ENCODE data around the gene DCHS2. TPM values are rescaled to one million over a fixed set of nuclear protein-coding genes. Genes with fewer than 3 reads are reported as not detected.

DCHS2 gene
- polyA plus RNA-seq, 3 donors = not detected

GRCh38 chr4:154502111-154502510, 10.5 kb upstream of the DCHS2 start:
- Histone ChIP-seq H3K79me2 (ENCODE audit: insufficient read depth, low read length) (no peaks in the 10 kb centered on the region), H3K36me3 (replicated peaks in 1 of 2; ENCODE audit: control insufficient read depth in 1 of 2, insufficient read depth in 2 of 2, low read length in 2 of 2) (no peaks in the 10 kb centered on the region), H3K27me3 (ENCODE audit: control insufficient read depth in 2 of 2, insufficient read depth in 2 of 2, low read length in 2 of 2) (peaks cover 8 to 11% of the 10 kb centered on the region in 2 donors), H3K9me3 (replicated peaks in 1 of 2; ENCODE audit: control insufficient read depth in 1 of 2, insufficient read depth in 1 of 2, low read length in 2 of 2) (no peaks in the 10 kb centered on the region), H3K4me2 (replicated peaks; ENCODE audit: extremely low read depth, low read length, poor library complexity, severe bottlenecking) (no peak overlapping the region), H3K4me3 (replicated peaks in 1 of 3; ENCODE audit: low read depth in 2 of 3, low read length in 3 of 3) (no peak overlapping the region), H2AFZ (ENCODE audit: insufficient read depth, low read depth, low read length, poor library complexity, severe bottlenecking) (no peak overlapping the region), H3K4me1 (ENCODE audit: control insufficient read depth in 1 of 2, insufficient read depth in 2 of 2, low read length in 2 of 2) (no peaks in the 10 kb centered on the region), H3K27ac (ENCODE audit: low read depth in 1 of 2, low read length in 2 of 2) (no peak overlapping the region), H4K20me1 (ENCODE audit: insufficient read depth, low read length) (no peaks in the 10 kb centered on the region), H3K9ac (ENCODE audit: insufficient read depth, low read length, poor library complexity, severe bottlenecking) (no peak overlapping the region)
- Mint-ChIP-seq H3K27me3 (ENCODE audit: low read depth in 3 of 3) (peaks cover 9 to 32% (median 9%) of the 10 kb centered on the region in 3 donors), H3K4me1 (no peaks in the 10 kb centered on the region), H3K27ac (no peak overlapping the region), H3K36me3 (no peaks in the 10 kb centered on the region), H3K4me3 (no peak overlapping the region), H3K9me3 (no peaks in the 10 kb centered on the region)
- no peak for TF ChIP-seq CTCF (IDR thresholded peaks at IDR 0.05)
- DNase-seq = no peak
- 85% methylated on average over 5 of the region's 6 CpGs for WGBS (ENCODE audit: insufficient coverage)
- intact Hi-C loops (cut with micrococcal nuclease) = no loop called here

GRCh38 chr4:154497889-154498288, 6.3 kb upstream of the DCHS2 start:
- DNase-seq = no peak
- no peaks in the 10 kb centered on the region for H3K4me1 Mint-ChIP-seq
- H3K4me3 Mint-ChIP-seq = no peak overlapping the region
- H3K9me3 ChIP-seq (replicated peaks in 1 of 2; ENCODE audit: control insufficient read depth in 1 of 2, insufficient read depth in 1 of 2, low read length in 2 of 2) = peaks cover 0 to 4% of the 10 kb centered on the region in 2 donors
- no peaks in the 10 kb centered on the region for H4K20me1 ChIP-seq (ENCODE audit: insufficient read depth, low read length)
- H3K27ac ChIP-seq (ENCODE audit: low read depth in 1 of 2, low read length in 2 of 2) = no peak overlapping the region
- peaks cover 0 to 7% (median 1%) of the 10 kb centered on the region in 7 donors for H3K9me3 Mint-ChIP-seq
- WGBS (ENCODE audit: insufficient coverage) = 100% methylated on average over 1 of the region's 5 CpGs
- no peaks in the 10 kb centered on the region for H3K4me1 ChIP-seq (ENCODE audit: control insufficient read depth in 1 of 2, insufficient read depth in 2 of 2, low read length in 2 of 2)
- TF ChIP-seq CTCF (IDR thresholded peaks at IDR 0.05) = no peak
- H3K36me3 ChIP-seq (replicated peaks in 1 of 2; ENCODE audit: control insufficient read depth in 1 of 2, insufficient read depth in 2 of 2, low read length in 2 of 2) = no peaks in the 10 kb centered on the region
- H3K27ac Mint-ChIP-seq = no peak overlapping the region
- H2AFZ ChIP-seq (ENCODE audit: insufficient read depth, low read depth, low read length, poor library complexity, severe bottlenecking) = no peak overlapping the region
- no peaks in the 10 kb centered on the region for H3K36me3 Mint-ChIP-seq
- intact Hi-C loops (cut with micrococcal nuclease) = no loop called here
- no peak overlapping the region for H3K4me2 ChIP-seq (replicated peaks; ENCODE audit: extremely low read depth, low read length, poor library complexity, severe bottlenecking)
- H3K9ac ChIP-seq (ENCODE audit: insufficient read depth, low read length, poor library complexity, severe bottlenecking) = no peak overlapping the region
- H3K27me3 ChIP-seq (ENCODE audit: control insufficient read depth in 2 of 2, insufficient read depth in 2 of 2, low read length in 2 of 2) = peaks cover 22 to 33% of the 10 kb centered on the region in 2 donors
- H3K27me3 Mint-ChIP-seq (ENCODE audit: low read depth in 3 of 3) = peaks cover 18 to 50% (median 21%) of the 10 kb centered on the region in 3 donors
- no peaks in the 10 kb centered on the region for H3K79me2 ChIP-seq (ENCODE audit: insufficient read depth, low read length)
- H3K4me3 ChIP-seq (replicated peaks in 1 of 3; ENCODE audit: low read depth in 2 of 3, low read length in 3 of 3) = no peak overlapping the region

Data from CD14-positive monocyte (primary cell).